ENCODE results near the gene TNIP2.

- TF ChIP-seq CTCF (IDR thresholded peaks at IDR 0.05): no peak
- no peak for TF ChIP-seq EZH2 (IDR thresholded peaks at IDR 0.05; ENCODE audit: borderline replicate concordance, insufficient read depth, low read depth, low read length, poor library complexity, severe bottlenecking)
Measured at GRCh38 chr4:2741626-2742025, 14.5 kb downstream of the TNIP2 start.
